Osteoblast (primary cell): ENCODE measurements around the gene USP11. TPM values are rescaled to one million over a fixed set of nuclear protein-coding genes. Genes with fewer than 3 reads are reported as not detected.

Experiments used
- DNase-seq: peaks from one replicate; pipeline ENCODE4 v3.0.0; 2011; ENCODE audit warnings: low spot score, mixed read lengths; ENCODE audit not compliant: insufficient read length; ENCODE audit errors: missing footprints
- H2AFZ ChIP-seq: 2 replicates; pipeline ENCODE4 v1.6.0; 2011; ENCODE audit warnings: mild to moderate bottlenecking, low read length
- H3K27ac ChIP-seq: 2 replicates; pipeline ENCODE4 v1.5.1; 2011; ENCODE audit warnings: mild to moderate bottlenecking, low read depth, low read length, moderate library complexity
- H3K27me3 ChIP-seq: 2 replicates; pipeline ENCODE4 v1.6.0; 2012; ENCODE audit warnings: mild to moderate bottlenecking, control low read depth, inconsistent platforms, low read length, moderate library complexity; ENCODE audit not compliant: insufficient read depth
- H3K36me3 ChIP-seq: 2 replicates; pipeline ENCODE4 v1.5.1; 2011; ENCODE audit warnings: mild to moderate bottlenecking, low read length, control low read depth, moderate library complexity; ENCODE audit not compliant: insufficient read depth
- H3K4me1 ChIP-seq: 2 replicates; pipeline ENCODE4 v1.5.1; 2011; ENCODE audit warnings: mild to moderate bottlenecking, low read length, control low read depth, moderate library complexity; ENCODE audit not compliant: insufficient read depth
- H3K4me2 ChIP-seq: 2 replicates; pipeline ENCODE4 v1.6.0; 2011; ENCODE audit warnings: mild to moderate bottlenecking, low read length; ENCODE audit not compliant: insufficient read depth
- H3K4me3 ChIP-seq: fragments of 200-600 bp; sonication (generic); 3 replicates; pipeline ENCODE4 v1.5.1; 2012; ENCODE audit warnings: mild to moderate bottlenecking, low read length, inconsistent platforms; ENCODE audit not compliant: insufficient read depth
- H3K79me2 ChIP-seq: 2 replicates; pipeline ENCODE4 v1.6.0; 2012; ENCODE audit warnings: mild to moderate bottlenecking, low read length, control low read depth, inconsistent platforms; ENCODE audit not compliant: insufficient read depth
- H3K9me3 ChIP-seq: 2 replicates; pipeline ENCODE4 v1.5.1; 2011; ENCODE audit warnings: low read depth, low read length, control low read depth
- H4K20me1 ChIP-seq: 2 replicates; pipeline ENCODE4 v1.6.0; 2012; ENCODE audit warnings: mild to moderate bottlenecking, low read length, control low read depth; ENCODE audit not compliant: insufficient read depth
- CTCF ChIP-seq: IDR thresholded peaks from 2 replicates; pipeline ENCODE4 v1.5.1; 2011; ENCODE audit warnings: mild to moderate bottlenecking, low read depth, low read length, moderate library complexity; ENCODE audit errors: extremely low read depth
- total RNA-seq: library from RNA; depleted of rRNA; stranded (reverse); fragments of >200 nt; gene quantifications from 2 replicates; pipeline ENCODE4 v1.2.3, GENCODE V29; 2012

USP11 gene
- total RNA-seq, 1 donor, result 28.2 TPM

DNA sequence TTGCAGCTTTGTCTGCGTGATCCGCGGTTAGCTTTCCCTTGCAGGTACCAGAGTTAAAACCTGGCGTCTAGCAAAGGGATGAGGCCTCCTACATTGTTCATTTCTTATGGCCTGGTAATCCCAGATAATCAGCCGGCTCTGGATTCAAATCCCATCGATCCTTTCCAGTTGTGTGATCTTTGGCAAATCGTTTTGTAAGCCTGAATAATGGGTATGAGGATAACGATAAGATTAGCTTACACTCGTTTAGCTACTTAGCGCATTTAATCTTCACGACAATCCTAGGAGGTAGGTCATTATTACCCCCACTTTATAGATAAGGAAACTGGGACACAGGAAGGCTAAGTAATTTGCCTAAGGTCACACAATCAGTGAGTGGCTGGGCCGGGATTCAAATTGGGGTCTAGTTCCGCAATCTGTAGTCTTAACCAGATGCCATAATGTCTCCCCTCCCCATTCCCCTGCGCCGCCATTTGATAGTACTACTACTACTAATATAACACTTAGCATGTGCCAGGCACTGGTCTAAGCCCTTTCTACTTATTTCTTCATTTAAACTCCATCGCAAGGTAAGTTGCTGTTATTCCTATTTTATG lies 40.9 kb upstream of the USP11 start:
- peak; percentile 18 for DNase-seq
- peak overlapping the region; percentile 76 for H3K4me3 ChIP-seq
- no peak for TF ChIP-seq CTCF
- H3K36me3 ChIP-seq, result peaks cover 3% of the 10 kb centered on the region
- peaks cover 42% of the 10 kb centered on the region for H3K79me2 ChIP-seq
- peaks cover 34% of the 10 kb centered on the region for H3K4me1 ChIP-seq
- H2AFZ ChIP-seq, result peak overlapping the region; percentile 67
- peaks cover 22% of the 10 kb centered on the region for H4K20me1 ChIP-seq
- H3K27me3 ChIP-seq, result peaks cover 3% of the 10 kb centered on the region
- H3K27ac ChIP-seq, result no peak overlapping the region
- no peaks in the 10 kb centered on the region for H3K9me3 ChIP-seq
- H3K4me2 ChIP-seq, result peak overlapping the region; percentile 81

- H3K36me3 ChIP-seq, result peaks cover 10% of the 10 kb centered on the region
- H3K4me1 ChIP-seq, result peaks cover 49% of the 10 kb centered on the region
- H3K27ac ChIP-seq, result peak within 1 kb of the TSS; percentile 88
- peak; percentile 88 for TF ChIP-seq CTCF
- H4K20me1 ChIP-seq, result peaks cover 37% of the 10 kb centered on the region
- peak within 1 kb of the TSS; percentile 88 for H2AFZ ChIP-seq
- H3K27me3 ChIP-seq, result peaks cover 3% of the 10 kb centered on the region
- H3K4me2 ChIP-seq, result peak within 1 kb of the TSS; percentile 81
- no peaks in the 10 kb centered on the region for H3K9me3 ChIP-seq
- peak; percentile 98 for DNase-seq
- H3K79me2 ChIP-seq, result peaks cover 59% of the 10 kb centered on the region
- peak within 1 kb of the TSS; percentile 97 for H3K4me3 ChIP-seq
Observed at GRCh38 chrX:47193475-47194193, 39.2 kb upstream of the USP11 start, which contains the start of gene UBA1. Gene UBA1, plus strand, starts transcription at chrX:47193829. Its CDS starts 4,974 bp downstream, at chrX:47198803.

DNA sequence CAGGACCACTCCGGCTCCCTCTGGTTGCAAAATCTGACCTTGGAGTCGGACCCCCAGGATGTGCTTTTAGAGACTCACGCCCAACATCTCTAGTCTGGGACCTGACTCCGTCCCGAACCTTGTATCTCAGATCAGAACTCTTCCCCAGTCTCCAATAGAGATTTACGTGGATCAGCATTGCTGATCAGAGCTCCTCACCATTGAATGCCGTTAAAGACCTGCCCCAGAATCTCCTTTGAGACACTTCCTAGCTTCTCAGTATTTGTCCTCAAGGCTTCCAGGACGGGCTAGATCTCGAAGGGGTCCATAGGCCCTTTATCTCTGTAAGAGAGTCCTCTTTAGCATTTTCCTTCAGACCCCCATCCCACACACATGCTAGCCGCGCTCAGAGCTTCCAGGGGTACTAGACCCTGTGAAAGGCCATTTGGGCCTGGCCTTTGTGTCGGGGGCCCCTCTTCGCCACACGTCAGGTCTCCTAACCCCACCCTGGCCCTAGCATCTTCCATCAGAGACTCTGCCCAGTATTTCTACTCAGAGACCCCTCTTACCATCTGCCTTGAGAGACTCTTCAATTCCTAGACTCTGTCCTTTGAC lies 38.5 kb upstream of the USP11 start:
- peak overlapping the region; percentile 97 for H3K4me3 ChIP-seq
- peak overlapping the region; percentile 81 for H3K4me2 ChIP-seq
- peaks cover 49% of the 10 kb centered on the region for H3K4me1 ChIP-seq
- no peak for TF ChIP-seq CTCF
- peak overlapping the region; percentile 88 for H2AFZ ChIP-seq
- H4K20me1 ChIP-seq, result peaks cover 42% of the 10 kb centered on the region
- peaks cover 17% of the 10 kb centered on the region for H3K36me3 ChIP-seq
- H3K27me3 ChIP-seq, result no peaks in the 10 kb centered on the region
- peak overlapping the region; percentile 88 for H3K27ac ChIP-seq
- peaks cover 66% of the 10 kb centered on the region for H3K79me2 ChIP-seq
- no peak for DNase-seq
- H3K9me3 ChIP-seq, result no peaks in the 10 kb centered on the region

DNA sequence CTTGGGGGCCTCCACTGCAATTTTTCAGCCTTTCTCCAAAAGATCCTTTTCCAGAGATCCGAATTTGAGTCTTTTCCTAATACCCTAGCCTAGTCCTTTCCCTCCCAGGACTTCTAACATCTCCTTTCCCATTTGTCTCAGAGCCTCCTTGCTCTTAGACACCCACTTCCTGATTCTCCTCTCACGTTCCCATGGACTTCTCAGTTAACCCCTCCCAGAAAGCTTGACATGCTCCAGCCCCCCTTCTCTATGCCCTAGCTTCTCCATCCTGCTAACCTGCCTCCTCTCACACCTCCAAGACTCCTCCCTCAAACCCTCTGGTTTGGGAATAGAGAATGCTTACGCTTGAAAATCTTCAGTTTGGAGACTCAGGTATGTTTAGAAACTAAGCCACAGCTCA lies 36.7 kb upstream of the USP11 start:
- H3K79me2 ChIP-seq, result peaks cover 72% of the 10 kb centered on the region
- peaks cover 32% of the 10 kb centered on the region for H3K36me3 ChIP-seq
- H4K20me1 ChIP-seq, result peaks cover 54% of the 10 kb centered on the region
- no peaks in the 10 kb centered on the region for H3K9me3 ChIP-seq
- TF ChIP-seq CTCF, result no peak
- peak; percentile 62 for DNase-seq
- H3K27ac ChIP-seq, result peak overlapping the region; percentile 19
- peaks cover 45% of the 10 kb centered on the region for H3K4me1 ChIP-seq
- H3K27me3 ChIP-seq, result no peaks in the 10 kb centered on the region
- peak overlapping the region; percentile 62 for H3K4me2 ChIP-seq
- peak overlapping the region; percentile 18 for H3K4me3 ChIP-seq
- no peak overlapping the region for H2AFZ ChIP-seq
